ENCODE data around the gene TM4SF20.
A peak's percentile ranks its signal among the peaks of the same experiment; 100 is the strongest.
"Not testable (repeated sequence)": the region's sequence is repeated elsewhere in the genome, so short reads cannot be mapped to it uniquely, and the experiment has no call there.

The TM4SF20 gene

GRCh38 chr2:227398684-227399670 is 19.9 kb upstream of the TM4SF20 start:
- no peak for DNase-seq

GRCh38 chr2:227397562-227397961 is 18.5 kb upstream of the TM4SF20 start:
- DNase-seq: no peak

GRCh38 chr2:227395556-227395955 is 16.4 kb upstream of the TM4SF20 start:
- no peak for DNase-seq

DNA sequence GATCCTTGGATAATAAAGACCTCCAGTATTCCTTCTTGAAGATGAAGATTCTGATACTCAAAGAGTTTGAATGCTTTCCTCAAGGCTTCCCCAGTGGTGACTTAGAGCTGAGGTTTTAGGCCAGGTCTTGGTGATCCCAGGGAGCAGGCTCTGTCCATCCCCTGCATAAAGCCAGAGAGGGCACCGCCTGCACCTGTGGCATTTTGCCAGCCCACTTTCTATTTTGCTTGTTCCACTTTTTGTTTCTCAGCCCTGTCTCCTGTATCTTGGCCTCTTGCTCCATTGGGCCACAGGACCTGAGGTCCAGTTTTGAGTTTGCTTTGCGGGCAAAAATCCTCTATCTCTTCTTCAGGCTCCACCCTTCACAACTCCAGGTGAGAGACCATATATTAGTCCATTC is 15.3 kb upstream of the TM4SF20 start:
- DNase-seq: no peak

DNA sequence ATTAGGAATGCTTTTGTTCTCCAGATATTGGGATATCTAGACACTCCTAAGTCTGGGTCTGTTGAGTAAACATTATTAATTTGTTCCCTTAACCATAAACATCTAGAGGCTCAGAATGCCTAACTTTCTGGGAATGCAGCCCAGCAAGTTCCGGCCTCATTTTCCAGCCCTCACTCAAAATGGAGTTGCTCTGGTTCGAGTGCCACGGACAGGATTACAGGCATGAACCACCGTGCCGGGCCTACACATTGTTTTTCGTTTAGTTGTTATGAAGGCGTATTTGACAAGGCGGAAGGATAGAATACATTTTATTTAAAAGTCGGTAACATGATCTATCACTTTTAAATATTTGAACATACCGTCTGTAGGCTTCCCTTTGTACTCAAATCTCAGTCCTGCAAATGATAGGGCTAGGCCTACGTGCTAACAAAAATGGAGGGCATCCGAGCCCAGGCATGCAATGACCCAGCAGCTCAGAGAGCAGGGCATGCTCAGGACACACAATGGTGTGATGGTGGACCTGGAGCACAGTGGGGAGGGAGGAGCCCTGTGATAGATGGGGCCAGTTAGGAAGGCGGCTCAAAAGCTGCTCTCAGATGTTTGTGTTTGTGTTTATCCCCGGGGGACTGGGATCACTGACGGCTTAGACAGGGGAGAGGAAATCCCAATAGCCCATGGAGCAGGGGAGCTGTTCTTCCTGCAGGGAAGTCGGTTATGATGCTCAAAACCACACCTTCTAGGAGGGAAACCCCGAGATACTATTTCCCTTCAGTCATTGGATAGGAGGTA is 11.6 kb upstream of the TM4SF20 start:
- no peak for DNase-seq

DNA sequence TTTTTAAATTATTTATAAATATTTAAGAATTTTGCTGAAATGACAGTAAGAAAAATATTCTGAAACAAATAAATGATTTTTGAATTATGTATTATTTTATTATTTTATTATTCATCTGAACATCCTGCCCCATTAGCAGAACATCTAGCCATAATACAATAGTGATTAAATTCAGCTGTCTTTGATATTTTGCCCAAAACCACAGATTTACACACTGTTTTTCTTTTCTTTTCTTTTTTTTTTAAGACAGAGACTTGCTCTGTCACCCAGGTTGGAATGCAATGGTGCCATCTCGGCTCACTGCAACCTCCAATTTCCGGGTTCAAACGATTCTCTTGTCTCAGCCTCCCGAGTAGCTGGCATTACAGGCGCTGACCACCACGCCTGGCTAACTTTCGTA is 10.6 kb upstream of the TM4SF20 start:
- DNase-seq: no peak

GRCh38 chr2:227389231-227389630 is 10.1 kb upstream of the TM4SF20 start:
- no peak for DNase-seq

DNA sequence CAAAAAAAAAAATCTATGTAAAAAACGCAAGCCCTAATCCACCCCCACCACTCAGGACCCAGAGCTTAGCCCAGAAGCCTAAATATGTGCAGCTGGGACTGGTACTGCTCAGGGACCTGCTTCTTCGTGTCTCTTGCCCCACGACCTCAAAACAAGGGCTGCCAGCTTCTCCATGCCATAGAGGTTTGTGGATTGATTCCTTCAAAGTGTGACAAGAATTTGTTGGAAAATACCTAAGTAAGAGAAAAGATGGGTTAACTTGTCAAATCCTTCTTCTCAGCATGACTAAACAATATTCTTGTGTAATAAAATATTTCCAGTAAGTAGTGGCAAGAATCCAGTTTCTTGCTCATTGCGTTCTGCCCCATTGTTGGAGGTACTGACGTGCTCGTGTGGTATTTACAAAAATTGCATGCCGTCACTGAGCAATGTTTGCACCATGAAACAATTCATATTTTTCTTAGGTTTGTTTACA is 9.5 kb upstream of the TM4SF20 start:
- no peak for DNase-seq

DNA sequence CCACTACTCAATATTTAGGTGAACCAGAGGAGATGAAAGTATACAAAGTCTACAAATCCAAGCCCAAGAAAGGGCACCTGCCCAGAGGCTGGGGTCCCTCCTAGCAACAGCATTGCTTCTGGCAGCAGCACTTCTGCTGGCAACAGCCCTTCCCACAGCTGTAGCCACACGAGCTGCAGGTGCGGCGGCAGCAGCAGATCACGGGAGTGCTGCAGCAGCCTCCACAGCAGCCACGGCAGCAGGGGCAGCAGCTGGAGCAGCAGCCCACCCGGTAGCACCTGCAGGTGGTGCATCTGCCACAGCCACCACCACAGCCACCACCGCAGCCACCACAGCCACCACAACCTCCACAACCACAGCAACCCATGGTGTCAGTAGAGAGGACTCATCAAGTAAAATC is 8.5 kb upstream of the TM4SF20 start, which contains the start of gene SCYGR1:
TSS of gene SCYGR1 (minus strand) at position 367 of the 400 bp plus-strand sequence. CDS start at position 367, 0 bp downstream.
- not testable (repeated sequence) for DNase-seq

DNA sequence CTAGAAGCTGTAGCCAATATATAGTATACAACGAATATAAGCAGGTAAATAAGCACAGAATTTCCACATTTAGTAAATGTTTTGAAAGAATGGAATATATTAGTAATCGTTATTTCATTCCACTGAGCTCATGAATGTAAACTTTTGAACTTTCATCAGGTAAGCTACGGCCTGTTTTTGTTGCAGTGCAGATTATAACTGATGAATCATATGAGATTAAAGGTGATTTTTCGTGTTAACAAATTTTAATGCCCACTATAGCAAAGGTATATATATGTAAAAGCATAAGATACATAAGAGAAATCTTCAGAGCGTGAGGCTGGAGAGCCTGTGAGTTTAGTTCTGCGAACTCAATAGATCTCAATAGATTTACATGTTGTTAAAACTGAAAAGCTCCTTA is 7.5 kb upstream of the TM4SF20 start:
- no peak for DNase-seq

DNA sequence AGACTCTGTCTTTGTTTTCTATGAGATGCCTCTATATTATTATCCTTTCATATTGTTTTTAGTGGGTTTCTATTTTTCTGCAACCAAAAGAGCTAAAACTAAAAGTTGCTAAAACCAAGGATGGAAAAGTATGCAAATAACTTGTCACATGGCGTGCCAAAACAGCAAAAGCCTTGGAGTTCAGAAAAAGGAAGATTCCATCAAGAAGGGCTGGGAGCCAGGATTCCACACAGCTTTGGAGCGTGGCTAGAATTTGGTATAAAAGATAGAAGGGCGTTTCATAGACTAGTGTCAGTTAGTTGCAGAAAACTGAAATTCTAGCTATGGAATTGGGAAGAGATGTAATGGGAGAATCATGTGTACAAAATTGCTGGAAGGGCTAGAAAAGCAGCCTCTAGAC is 4.6 kb upstream of the TM4SF20 start:
- DNase-seq: no peak

DNA sequence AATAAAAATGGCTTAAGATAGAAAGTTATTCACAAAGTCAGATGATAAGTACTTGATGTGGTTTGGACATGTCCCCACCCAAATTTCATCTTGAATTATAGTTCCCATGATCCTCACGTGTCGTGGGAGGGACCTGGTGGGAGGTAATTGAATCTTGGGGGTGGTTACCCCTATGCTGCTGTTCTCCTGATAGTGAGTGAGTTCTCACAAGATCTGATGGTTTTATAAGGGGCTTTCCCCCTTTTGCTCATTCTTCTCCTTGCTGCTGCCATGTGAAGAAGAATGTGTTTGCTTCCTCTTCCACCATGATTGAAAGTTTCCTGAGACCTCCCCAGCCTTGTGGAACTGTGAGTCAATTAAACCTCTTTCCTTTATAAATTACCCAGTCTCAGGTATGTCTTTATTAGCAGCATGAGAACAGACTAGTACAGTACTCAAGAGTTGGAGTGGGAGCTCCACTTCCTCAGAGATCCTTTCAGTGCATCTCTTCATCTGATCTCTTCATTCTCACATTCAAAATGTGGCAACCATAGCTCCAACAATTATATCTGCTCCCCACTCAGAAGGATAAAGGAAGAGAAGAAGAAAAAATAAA is 3.2 kb upstream of the TM4SF20 start:
- DNase-seq: not testable (repeated sequence)

DNA sequence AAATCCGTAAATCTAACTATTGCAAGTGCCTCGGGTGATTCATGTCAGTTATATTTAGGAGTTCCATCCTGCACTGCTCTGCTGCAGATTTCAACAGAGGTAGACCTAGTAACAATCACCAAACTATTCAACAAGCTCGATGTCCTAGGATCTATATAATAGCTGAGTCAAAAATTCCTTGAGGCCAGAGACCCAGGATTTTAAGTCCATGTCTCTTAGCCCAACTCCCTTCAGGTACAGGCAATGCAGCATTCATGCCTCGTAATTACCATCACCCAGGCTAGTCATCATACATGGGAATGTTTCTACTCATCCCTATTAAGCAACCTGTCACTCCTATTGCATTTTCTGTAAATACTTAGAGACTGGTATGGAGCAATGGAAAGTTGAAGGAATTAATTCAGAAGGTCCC is 729 bp downstream of the TM4SF20 start:
- no peak for DNase-seq

DNA sequence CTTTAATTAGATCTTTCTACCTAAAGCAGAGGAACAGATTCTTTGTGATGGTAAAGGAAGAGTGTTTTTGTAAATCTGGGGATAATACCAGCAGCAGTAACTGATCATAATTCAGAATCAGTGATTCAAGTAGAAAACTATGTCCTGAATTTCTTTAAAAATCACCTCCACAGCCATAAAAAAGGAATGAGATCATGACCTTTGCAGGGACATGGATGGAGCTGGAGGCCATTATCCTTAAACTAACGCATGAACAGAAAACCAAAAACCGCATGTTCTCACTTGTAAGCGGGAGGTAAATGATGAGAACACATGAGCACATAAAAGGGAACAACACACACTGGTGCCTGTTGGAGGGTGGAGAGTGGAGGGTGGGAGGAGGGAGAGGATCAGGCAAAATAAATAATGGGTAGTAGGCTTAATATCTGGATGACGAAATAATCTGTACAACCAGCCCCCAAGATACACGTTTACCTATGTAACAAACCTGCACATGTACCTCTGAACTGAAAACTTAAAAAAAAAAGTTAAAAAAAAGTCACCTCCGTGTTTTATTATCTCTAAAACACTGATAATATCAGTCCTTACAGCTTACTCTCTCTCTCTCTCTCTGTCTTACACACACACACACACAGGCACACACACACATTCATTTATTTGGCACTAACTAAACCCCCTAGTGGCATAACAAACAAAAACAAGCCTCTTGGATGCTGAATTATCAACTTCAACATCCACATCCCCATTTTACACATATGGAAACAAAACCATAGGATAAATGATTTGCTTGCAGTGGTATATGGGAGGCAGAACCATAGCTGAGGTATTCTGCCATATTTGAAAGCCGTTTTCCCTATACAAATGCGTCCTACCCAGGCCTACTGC is 1.4 kb downstream of the TM4SF20 start:
- no peak for DNase-seq

GRCh38 chr2:227376656-227377396 is 2.3 kb downstream of the TM4SF20 start:
- no peak for DNase-seq

GRCh38 chr2:227374158-227374557 is 4.9 kb downstream of the TM4SF20 start:
- peak; percentile 75 for DNase-seq

DNA sequence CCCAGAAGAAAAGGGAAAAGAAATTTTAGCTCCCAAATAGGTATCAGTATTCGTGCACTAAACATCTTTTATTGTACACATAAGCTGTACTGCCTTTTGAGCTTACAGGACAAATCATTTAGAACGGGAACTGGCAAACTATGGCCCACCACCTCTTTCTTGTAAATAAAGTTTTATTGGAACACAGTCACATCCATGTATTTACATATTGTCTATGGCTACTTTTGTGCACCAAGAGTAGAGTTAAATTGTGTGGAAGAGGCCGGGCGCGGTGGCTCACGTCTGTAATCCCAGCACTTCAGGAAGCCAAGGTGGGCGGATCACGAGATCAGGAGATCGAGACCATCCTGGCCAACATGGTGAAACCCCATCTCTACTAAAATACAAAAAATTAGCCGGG is 5.7 kb downstream of the TM4SF20 start:
- no peak for DNase-seq

GRCh38 chr2:227370791-227371312 is 8.3 kb downstream of the TM4SF20 start:
- peak; percentile 16 for DNase-seq

- DNase-seq: no peak
Observed at GRCh38 chr2:227370092-227370491, 9.0 kb downstream of the TM4SF20 start.

GRCh38 chr2:227368574-227368973 is 10.5 kb downstream of the TM4SF20 start:
- DNase-seq: no peak

DNA sequence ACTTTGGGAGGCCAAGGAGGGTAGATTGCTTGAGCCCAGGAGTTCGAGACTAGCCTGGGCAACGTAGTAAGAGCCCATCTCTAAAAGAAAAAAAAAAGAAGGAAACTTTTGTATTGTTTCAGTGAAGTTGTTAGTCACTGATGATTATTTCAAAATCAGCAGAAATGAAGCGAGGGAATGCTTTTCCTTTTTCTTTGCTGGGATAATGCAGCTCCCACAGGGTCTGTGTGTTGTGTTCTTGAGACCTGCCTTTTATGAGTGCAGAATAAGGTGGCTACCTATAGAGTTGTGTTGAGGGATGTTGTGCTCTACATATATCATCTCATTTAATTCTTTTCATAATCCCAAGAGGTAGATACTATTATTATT is 11.7 kb downstream of the TM4SF20 start:
- DNase-seq: no peak

Measured in activated CD4-positive, alpha-beta T cell treated with anti-CD3 and anti-CD28 coated beads, Interleukin-2, amount 50 U/mL, for 16 hours (primary cell).